Testis (tissue), 2 donors: ENCODE data around the gene CALY.

ENCODE experiments used
- POLR2A ChIP-seq: fragments of 450-650 bp; IDR thresholded peaks from one replicate; pipeline ENCODE4 v1.6.1; 2017; ENCODE audit warnings: antibody characterized with exemption, mild to moderate bottlenecking, moderate library complexity
- TF ChIP-seq, protein P1 (sequence below), 3 experiments: fragments of 450-650 bp in 2 of 3; fragments of 200-600 bp in 1 of 3; sonication (generic) in 1 of 3; IDR thresholded peaks; one replicate each; pipeline ENCODE4 v1.5.1; 2016 to 2019; ENCODE audit warnings: antibody characterized with exemption in 3 of 3, mild to moderate bottlenecking in 2 of 3, moderate library complexity in 1 of 3

DNA sequence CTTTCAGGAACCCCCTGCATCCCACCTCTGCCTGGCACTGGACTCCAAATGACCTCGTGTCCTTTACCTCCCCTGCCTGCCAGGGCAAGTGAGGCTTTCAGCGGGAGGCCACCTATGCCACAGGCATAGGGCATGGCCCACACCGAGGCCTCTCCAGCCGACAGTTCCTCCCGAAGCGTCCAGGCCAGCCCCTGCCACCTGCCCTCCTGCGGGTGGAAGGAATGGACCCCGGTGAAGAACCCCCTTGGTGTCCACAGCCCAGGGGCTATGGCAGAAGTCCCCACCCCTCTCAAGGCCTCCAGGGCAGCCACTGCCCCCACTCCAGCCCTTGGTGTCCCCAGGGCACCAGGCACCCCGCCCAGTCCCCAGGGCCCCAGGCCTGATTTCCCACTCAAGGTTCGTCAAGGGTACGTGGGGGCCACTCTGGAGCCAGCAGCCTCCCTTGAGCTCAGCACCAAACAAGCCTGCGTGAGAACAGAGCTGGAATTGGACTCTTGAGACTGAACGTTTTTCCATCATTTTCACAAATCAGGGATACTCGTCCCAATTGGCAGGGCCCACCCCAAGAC is 18.1 kb upstream of the CALY start:
- TF ChIP-seq, protein P1, sequence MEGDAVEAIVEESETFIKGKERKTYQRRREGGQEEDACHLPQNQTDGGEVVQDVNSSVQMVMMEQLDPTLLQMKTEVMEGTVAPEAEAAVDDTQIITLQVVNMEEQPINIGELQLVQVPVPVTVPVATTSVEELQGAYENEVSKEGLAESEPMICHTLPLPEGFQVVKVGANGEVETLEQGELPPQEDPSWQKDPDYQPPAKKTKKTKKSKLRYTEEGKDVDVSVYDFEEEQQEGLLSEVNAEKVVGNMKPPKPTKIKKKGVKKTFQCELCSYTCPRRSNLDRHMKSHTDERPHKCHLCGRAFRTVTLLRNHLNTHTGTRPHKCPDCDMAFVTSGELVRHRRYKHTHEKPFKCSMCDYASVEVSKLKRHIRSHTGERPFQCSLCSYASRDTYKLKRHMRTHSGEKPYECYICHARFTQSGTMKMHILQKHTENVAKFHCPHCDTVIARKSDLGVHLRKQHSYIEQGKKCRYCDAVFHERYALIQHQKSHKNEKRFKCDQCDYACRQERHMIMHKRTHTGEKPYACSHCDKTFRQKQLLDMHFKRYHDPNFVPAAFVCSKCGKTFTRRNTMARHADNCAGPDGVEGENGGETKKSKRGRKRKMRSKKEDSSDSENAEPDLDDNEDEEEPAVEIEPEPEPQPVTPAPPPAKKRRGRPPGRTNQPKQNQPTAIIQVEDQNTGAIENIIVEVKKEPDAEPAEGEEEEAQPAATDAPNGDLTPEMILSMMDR (IDR thresholded peaks at IDR 0.05), result no peak
- no peak for TF ChIP-seq POLR2A
